ENCODE measurements around the gene ELAVL3.

GRCh38 chr19:11461453-11461852 is 19.4 kb downstream of the ELAVL3 start:
- TF ChIP-seq POLR2AphosphoS5 (IDR thresholded peaks at IDR 0.05; ENCODE audit: insufficient read depth, low read depth, low read length), result no peak
- no peak for TF ChIP-seq POLR2A (IDR thresholded peaks at IDR 0.05; ENCODE audit: low read depth, low read length)
- TF ChIP-seq, protein P1, sequence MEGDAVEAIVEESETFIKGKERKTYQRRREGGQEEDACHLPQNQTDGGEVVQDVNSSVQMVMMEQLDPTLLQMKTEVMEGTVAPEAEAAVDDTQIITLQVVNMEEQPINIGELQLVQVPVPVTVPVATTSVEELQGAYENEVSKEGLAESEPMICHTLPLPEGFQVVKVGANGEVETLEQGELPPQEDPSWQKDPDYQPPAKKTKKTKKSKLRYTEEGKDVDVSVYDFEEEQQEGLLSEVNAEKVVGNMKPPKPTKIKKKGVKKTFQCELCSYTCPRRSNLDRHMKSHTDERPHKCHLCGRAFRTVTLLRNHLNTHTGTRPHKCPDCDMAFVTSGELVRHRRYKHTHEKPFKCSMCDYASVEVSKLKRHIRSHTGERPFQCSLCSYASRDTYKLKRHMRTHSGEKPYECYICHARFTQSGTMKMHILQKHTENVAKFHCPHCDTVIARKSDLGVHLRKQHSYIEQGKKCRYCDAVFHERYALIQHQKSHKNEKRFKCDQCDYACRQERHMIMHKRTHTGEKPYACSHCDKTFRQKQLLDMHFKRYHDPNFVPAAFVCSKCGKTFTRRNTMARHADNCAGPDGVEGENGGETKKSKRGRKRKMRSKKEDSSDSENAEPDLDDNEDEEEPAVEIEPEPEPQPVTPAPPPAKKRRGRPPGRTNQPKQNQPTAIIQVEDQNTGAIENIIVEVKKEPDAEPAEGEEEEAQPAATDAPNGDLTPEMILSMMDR (IDR thresholded peaks at IDR 0.05; ENCODE audit: extremely low read depth in 1 of 2, insufficient read depth in 1 of 2, low read depth in 1 of 2, low read length in 2 of 2), result no peak
- TF ChIP-seq EZH2 (IDR thresholded peaks at IDR 0.05; ENCODE audit: borderline replicate concordance, low read depth, low read length, severe bottlenecking), result no peak
- TF ChIP-seq MAX (IDR thresholded peaks at IDR 0.05; ENCODE audit: insufficient read depth, insufficient read length), result no peak

All from endothelial cell of umbilical vein (primary cell).